ENCODE measurements around the gene BCL7C.
"Not testable (repeated sequence)": the region's sequence is repeated elsewhere in the genome, so short reads cannot be mapped to it uniquely, and the experiment has no call there.

The BCL7C gene

GRCh38 chr16:30876867-30877266, 17.0 kb downstream of the BCL7C start:
- DNase-seq: no peak
- no peak for TF ChIP-seq POLR2A (IDR thresholded peaks at IDR 0.05; ENCODE audit: low read length)
- no peak for TF ChIP-seq GATA1 (IDR thresholded peaks at IDR 0.05; ENCODE audit: low read depth, low read length)

GRCh38 chr16:30875871-30876801, 17.7 kb downstream of the BCL7C start:
- DNase-seq: no peak
- TF ChIP-seq GATA1 (IDR thresholded peaks at IDR 0.05; ENCODE audit: low read depth, low read length) (no peak), POLR2A (IDR thresholded peaks at IDR 0.05; ENCODE audit: low read length) (no peak)

GRCh38 chr16:30874821-30875717, 18.8 kb downstream of the BCL7C start:
- peak; percentile 91 to 92 for DNase-seq
- TF ChIP-seq POLR2A (IDR thresholded peaks at IDR 0.05; ENCODE audit: low read length) (peak; percentile 95), GATA1 (IDR thresholded peaks at IDR 0.05; ENCODE audit: low read depth, low read length) (no peak)

GRCh38 chr16:30874244-30874820, 19.5 kb downstream of the BCL7C start:
- no peak for TF ChIP-seq GATA1 (IDR thresholded peaks at IDR 0.05; ENCODE audit: low read depth, low read length)
- no peak for TF ChIP-seq POLR2A (IDR thresholded peaks at IDR 0.05; ENCODE audit: low read length)
- DNase-seq: no peak

- TF ChIP-seq GATA1 (IDR thresholded peaks at IDR 0.05; ENCODE audit: low read depth, low read length) (no peak), POLR2A (IDR thresholded peaks at IDR 0.05; ENCODE audit: low read length) (no peak)
- no peak for DNase-seq
Measured at GRCh38 chr16:30870904-30871303, 23.0 kb downstream of the BCL7C start.

GRCh38 chr16:30867747-30868146, 26.1 kb downstream of the BCL7C start:
- DNase-seq: no peak
- TF ChIP-seq POLR2A (IDR thresholded peaks at IDR 0.05; ENCODE audit: low read length) (no peak), GATA1 (IDR thresholded peaks at IDR 0.05; ENCODE audit: low read depth, low read length) (no peak)

GRCh38 chr16:30866031-30866430, 27.8 kb downstream of the BCL7C start:
- DNase-seq: no peak
- TF ChIP-seq GATA1 (IDR thresholded peaks at IDR 0.05; ENCODE audit: low read depth, low read length): no peak
- no peak for TF ChIP-seq POLR2A (IDR thresholded peaks at IDR 0.05; ENCODE audit: low read length)

GRCh38 chr16:30863178-30863577, 30.7 kb downstream of the BCL7C start:
- not testable (repeated sequence) for DNase-seq

- DNase-seq: not testable (repeated sequence)
Measured at GRCh38 chr16:30860729-30861128, 33.1 kb downstream of the BCL7C start.

GRCh38 chr16:30858829-30859423, 35.0 kb downstream of the BCL7C start:
- no peak for TF ChIP-seq POLR2A (IDR thresholded peaks at IDR 0.05; ENCODE audit: low read length)
- TF ChIP-seq GATA1 (IDR thresholded peaks at IDR 0.05; ENCODE audit: low read depth, low read length): no peak
- DNase-seq: no peak

GRCh38 chr16:30858111-30858495, 35.8 kb downstream of the BCL7C start:
- DNase-seq: no peak
- TF ChIP-seq GATA1 (IDR thresholded peaks at IDR 0.05; ENCODE audit: low read depth, low read length): no peak
- no peak for TF ChIP-seq POLR2A (IDR thresholded peaks at IDR 0.05; ENCODE audit: low read length)

- DNase-seq: peak in 1 of 2 experiments; percentile 35
- TF ChIP-seq GATA1 (IDR thresholded peaks at IDR 0.05; ENCODE audit: low read depth, low read length) (no peak), POLR2A (IDR thresholded peaks at IDR 0.05; ENCODE audit: low read length) (no peak)
Measured at GRCh38 chr16:30853758-30854157, 40.1 kb downstream of the BCL7C start.

GRCh38 chr16:30850246-30850645, 43.6 kb downstream of the BCL7C start:
- DNase-seq: no peak
- TF ChIP-seq POLR2A (IDR thresholded peaks at IDR 0.05; ENCODE audit: low read length) (no peak), GATA1 (IDR thresholded peaks at IDR 0.05; ENCODE audit: low read depth, low read length) (no peak)
